Measurements from ENCODE around the gene RASD2.
"Not testable (repeated sequence)": the region's sequence is repeated elsewhere in the genome, so short reads cannot be mapped to it uniquely, and the experiment has no call there.

DNA sequence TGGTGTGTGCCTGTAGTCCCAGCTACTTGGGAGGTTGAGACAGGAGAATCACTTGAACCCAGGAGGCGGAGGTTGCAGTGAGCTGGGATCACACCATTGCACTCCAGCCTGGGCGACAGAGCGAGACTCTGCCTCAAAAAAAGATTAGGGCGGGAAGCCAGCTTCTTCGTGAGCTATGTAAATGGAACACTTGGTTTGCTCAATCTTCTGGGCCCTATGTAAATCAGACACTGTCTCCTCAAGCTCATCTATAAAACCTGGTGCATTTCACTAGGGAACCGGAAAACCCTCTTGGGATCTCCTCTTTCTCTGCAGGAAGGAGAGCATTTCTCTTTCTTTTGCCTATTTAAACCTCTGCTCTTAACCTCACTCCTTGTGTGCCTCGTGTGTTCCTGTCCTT, 32.8 kb upstream of the RASD2 start:
- TF ChIP-seq POLR2A (IDR thresholded peaks at IDR 0.05): not testable (repeated sequence)
- TF ChIP-seq, protein P1, sequence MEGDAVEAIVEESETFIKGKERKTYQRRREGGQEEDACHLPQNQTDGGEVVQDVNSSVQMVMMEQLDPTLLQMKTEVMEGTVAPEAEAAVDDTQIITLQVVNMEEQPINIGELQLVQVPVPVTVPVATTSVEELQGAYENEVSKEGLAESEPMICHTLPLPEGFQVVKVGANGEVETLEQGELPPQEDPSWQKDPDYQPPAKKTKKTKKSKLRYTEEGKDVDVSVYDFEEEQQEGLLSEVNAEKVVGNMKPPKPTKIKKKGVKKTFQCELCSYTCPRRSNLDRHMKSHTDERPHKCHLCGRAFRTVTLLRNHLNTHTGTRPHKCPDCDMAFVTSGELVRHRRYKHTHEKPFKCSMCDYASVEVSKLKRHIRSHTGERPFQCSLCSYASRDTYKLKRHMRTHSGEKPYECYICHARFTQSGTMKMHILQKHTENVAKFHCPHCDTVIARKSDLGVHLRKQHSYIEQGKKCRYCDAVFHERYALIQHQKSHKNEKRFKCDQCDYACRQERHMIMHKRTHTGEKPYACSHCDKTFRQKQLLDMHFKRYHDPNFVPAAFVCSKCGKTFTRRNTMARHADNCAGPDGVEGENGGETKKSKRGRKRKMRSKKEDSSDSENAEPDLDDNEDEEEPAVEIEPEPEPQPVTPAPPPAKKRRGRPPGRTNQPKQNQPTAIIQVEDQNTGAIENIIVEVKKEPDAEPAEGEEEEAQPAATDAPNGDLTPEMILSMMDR (IDR thresholded peaks at IDR 0.05): not testable (repeated sequence)

Measured in esophagus squamous epithelium (tissue), 4 donors.